DMS 273 (cell line): Measurements from ENCODE around the gene DYRK1A.
"Not testable (repeated sequence)": the region's sequence is repeated elsewhere in the genome, so short reads cannot be mapped to it uniquely, and the experiment has no call there.

Experiments used
- DNase-seq: peaks from one replicate; lab custom pipeline; 2025; ENCODE audit not compliant: unreplicated experiment; lab: John Stamatoyannopoulos, UW

DYRK1A gene

GRCh38 chr21:37547615-37548200, 181.1 kb downstream of the DYRK1A start:
- no peak for DNase-seq

- DNase-seq: no peak
Observed at GRCh38 chr21:37548521-37548981, 182.0 kb downstream of the DYRK1A start.

- not testable (repeated sequence) for DNase-seq
Observed at GRCh38 chr21:37549730-37550129, 183.2 kb downstream of the DYRK1A start.

- DNase-seq: no peak
Observed at GRCh38 chr21:37550157-37550556, 183.6 kb downstream of the DYRK1A start.

GRCh38 chr21:37550618-37551330, 184.2 kb downstream of the DYRK1A start:
- DNase-seq: no peak

GRCh38 chr21:37551331-37551992, 184.9 kb downstream of the DYRK1A start:
- DNase-seq: peak; percentile 22

- no peak for DNase-seq
Observed at GRCh38 chr21:37551993-37552355, 185.4 kb downstream of the DYRK1A start.

- no peak for DNase-seq
Observed at GRCh38 chr21:37552496-37553029, 186.0 kb downstream of the DYRK1A start.

- DNase-seq: no peak
Observed at GRCh38 chr21:37553078-37553481, 186.5 kb downstream of the DYRK1A start.

GRCh38 chr21:37554661-37555379, 188.2 kb downstream of the DYRK1A start:
- no peak for DNase-seq

- DNase-seq: no peak
Observed at GRCh38 chr21:37555672-37556261, 189.2 kb downstream of the DYRK1A start.

- no peak for DNase-seq
Observed at GRCh38 chr21:37557261-37557950, 190.8 kb downstream of the DYRK1A start.

GRCh38 chr21:37558676-37559211, 192.2 kb downstream of the DYRK1A start:
- DNase-seq: no peak

- DNase-seq: no peak
Observed at GRCh38 chr21:37560385-37560784, 193.8 kb downstream of the DYRK1A start.

- no peak for DNase-seq
Observed at GRCh38 chr21:37561506-37561905, 194.9 kb downstream of the DYRK1A start.

GRCh38 chr21:37561941-37562919, 195.7 kb downstream of the DYRK1A start:
- no peak for DNase-seq

- no peak for DNase-seq
Observed at GRCh38 chr21:37562920-37563640, 196.5 kb downstream of the DYRK1A start.

GRCh38 chr21:37563641-37564340, 197.2 kb downstream of the DYRK1A start:
- DNase-seq: peak; percentile 98
